ENCODE data around the gene ARHGAP33.

The ARHGAP33 gene

GRCh38 chr19:35774274-35775045 is 904 bp upstream of the ARHGAP33 start:
- in situ Hi-C loops (cut with MboI; ENCODE audit: low pct_unique_long_range_greater_than_20kb, low sequenced_read_pairs) = no loop called here
- DNase-seq = no peak

GRCh38 chr19:35775046-35775297 is 392 bp upstream of the ARHGAP33 start:
- in situ Hi-C loops (cut with MboI; ENCODE audit: low pct_unique_long_range_greater_than_20kb, low sequenced_read_pairs) = no loop called here
- no peak for DNase-seq

GRCh38 chr19:35776102-35776788 is 881 bp downstream of the ARHGAP33 start:
- in situ Hi-C loops (cut with MboI; ENCODE audit: low pct_unique_long_range_greater_than_20kb, low sequenced_read_pairs) = no loop called here

GRCh38 chr19:35777086-35777841 is 1.9 kb downstream of the ARHGAP33 start:
- DNase-seq = no peak
- in situ Hi-C loops (cut with MboI; ENCODE audit: low pct_unique_long_range_greater_than_20kb, low sequenced_read_pairs) = no loop called here

More at GRCh38 chr19:35776102-35776788, 881 bp downstream of the ARHGAP33 start:
- DNase-seq = no peak

GRCh38 chr19:35777961-35778360 is 2.6 kb downstream of the ARHGAP33 start:
- no peak for DNase-seq
- in situ Hi-C loops (cut with MboI; ENCODE audit: low pct_unique_long_range_greater_than_20kb, low sequenced_read_pairs) = no loop called here

- no peak for DNase-seq
- in situ Hi-C loops (cut with MboI; ENCODE audit: low pct_unique_long_range_greater_than_20kb, low sequenced_read_pairs) = no loop called here
Observed at GRCh38 chr19:35779033-35779432, 3.7 kb downstream of the ARHGAP33 start.

GRCh38 chr19:35780058-35780457 is 4.7 kb downstream of the ARHGAP33 start:
- in situ Hi-C loops (cut with MboI; ENCODE audit: low pct_unique_long_range_greater_than_20kb, low sequenced_read_pairs) = no loop called here
- no peak for DNase-seq

GRCh38 chr19:35780717-35781116 is 5.4 kb downstream of the ARHGAP33 start:
- DNase-seq = no peak
- in situ Hi-C loops (cut with MboI; ENCODE audit: low pct_unique_long_range_greater_than_20kb, low sequenced_read_pairs) = no loop called here

- in situ Hi-C loops (cut with MboI; ENCODE audit: low pct_unique_long_range_greater_than_20kb, low sequenced_read_pairs) = no loop called here
- no peak for DNase-seq
Observed at GRCh38 chr19:35781650-35782049, 6.3 kb downstream of the ARHGAP33 start.

GRCh38 chr19:35782589-35782988 is 7.2 kb downstream of the ARHGAP33 start:
- DNase-seq = no peak
- in situ Hi-C loops (cut with MboI; ENCODE audit: low pct_unique_long_range_greater_than_20kb, low sequenced_read_pairs) = no loop called here

- no peak for DNase-seq
- in situ Hi-C loops (cut with MboI; ENCODE audit: low pct_unique_long_range_greater_than_20kb, low sequenced_read_pairs) = no loop called here
Observed at GRCh38 chr19:35783469-35784434, 8.4 kb downstream of the ARHGAP33 start.

- no peak for DNase-seq
- in situ Hi-C loops (cut with MboI; ENCODE audit: low pct_unique_long_range_greater_than_20kb, low sequenced_read_pairs) = no loop called here
Observed at GRCh38 chr19:35784503-35785338, 9.4 kb downstream of the ARHGAP33 start.

- DNase-seq = no peak
- in situ Hi-C loops (cut with MboI; ENCODE audit: low pct_unique_long_range_greater_than_20kb, low sequenced_read_pairs) = no loop called here
Observed at GRCh38 chr19:35785339-35785627, 9.9 kb downstream of the ARHGAP33 start.

GRCh38 chr19:35786299-35787160 is 11.2 kb downstream of the ARHGAP33 start:
- DNase-seq = no peak
- in situ Hi-C loops (cut with MboI; ENCODE audit: low pct_unique_long_range_greater_than_20kb, low sequenced_read_pairs) = no loop called here

- in situ Hi-C loops (cut with MboI; ENCODE audit: low pct_unique_long_range_greater_than_20kb, low sequenced_read_pairs) = no loop called here
- no peak for DNase-seq
Observed at GRCh38 chr19:35787227-35787799, 11.9 kb downstream of the ARHGAP33 start.

GRCh38 chr19:35788205-35788960 is 13.0 kb downstream of the ARHGAP33 start:
- in situ Hi-C loops (cut with MboI; ENCODE audit: low pct_unique_long_range_greater_than_20kb, low sequenced_read_pairs) = no loop called here
- DNase-seq = no peak
